ENCODE results near the gene BUD13. TPM values are rescaled to one million over a fixed set of nuclear protein-coding genes. Genes with fewer than 3 reads are reported as not detected.

The BUD13 gene
- total and polyA plus RNA-seq, 3 experiments from 2014 or later = 15.0 to 32.3 (median 31.4) TPM

- Histone ChIP-seq H3K36me3 (ENCODE audit: insufficient read depth, low read length) (no peaks in the 10 kb centered on the region), H3K27ac (ENCODE audit: low read depth, low read length) (no peak overlapping the region), H3K4me3 (ENCODE audit: low read length) (no peak overlapping the region), H3K4me1 (ENCODE audit: insufficient read depth, low read length) (no peaks in the 10 kb centered on the region), H3K9me3 (ENCODE audit: low read length) (no peaks in the 10 kb centered on the region), H3K27me3 (ENCODE audit: insufficient read depth, low read length, poor library complexity, severe bottlenecking) (peaks cover 7% of the 10 kb centered on the region)
- H3K4me1 Mint-ChIP-seq = peaks cover 0 to 6% (median 4%) of the 10 kb centered on the region in 3 donors
- H3K9me3 Mint-ChIP-seq = no peaks in the 10 kb centered on the region
- H3K27me3 Mint-ChIP-seq = peaks cover 2 to 17% of the 10 kb centered on the region in 2 donors
- ChIA-PET POLR2A (no interaction called here), CTCF (interaction anchor here (3.7 kb wide), 1 partner anchor 9 kb away, joined by 12 read pairs; no protein-coding TSS in a partner anchor)
- H3K4me3 Mint-ChIP-seq = no peak overlapping the region
- H3K36me3 Mint-ChIP-seq = no peaks in the 10 kb centered on the region
- H3K27ac Mint-ChIP-seq = no peak overlapping the region
- DNase-seq = no peak
Measured at GRCh38 chr11:116700586-116701220, 72.1 kb downstream of the BUD13 start.

Other genes with a start within 250 kb of the BUD13 start
- 100 to 1,000 TPM; 118 to 124 TPM for gene ZPR1, start 15.0 kb upstream of the BUD13 start, total RNA-seq
- gene ZPR1, start 15.0 kb upstream of the BUD13 start, polyA plus RNA-seq = 47.6 TPM
- gene APOA5, start 18.9 kb upstream of the BUD13 start, total RNA-seq = not detected
- not detected for gene APOA5, start 18.9 kb upstream of the BUD13 start, polyA plus RNA-seq
- not detected for gene APOA4, start 50.3 kb upstream of the BUD13 start, total RNA-seq
- not detected for gene APOA4, start 50.3 kb upstream of the BUD13 start, polyA plus RNA-seq
- gene APOC3, start 56.9 kb upstream of the BUD13 start, total RNA-seq = not detected
- not detected for gene APOC3, start 56.9 kb upstream of the BUD13 start, polyA plus RNA-seq
- under 1 TPM; 0.33 to 0.48 TPM for gene APOA1, start 64.6 kb upstream of the BUD13 start, total RNA-seq
- not detected for gene APOA1, start 64.6 kb upstream of the BUD13 start, polyA plus RNA-seq